T-helper 1 cell (primary cell): ENCODE results near the gene PRPF18.

Experiments
- DNase-seq, 5 donors: peaks; one replicate each; pipeline ENCODE4 v3.0.0-alpha.2; 2012 to 2020

Gene PRPF18

DNA sequence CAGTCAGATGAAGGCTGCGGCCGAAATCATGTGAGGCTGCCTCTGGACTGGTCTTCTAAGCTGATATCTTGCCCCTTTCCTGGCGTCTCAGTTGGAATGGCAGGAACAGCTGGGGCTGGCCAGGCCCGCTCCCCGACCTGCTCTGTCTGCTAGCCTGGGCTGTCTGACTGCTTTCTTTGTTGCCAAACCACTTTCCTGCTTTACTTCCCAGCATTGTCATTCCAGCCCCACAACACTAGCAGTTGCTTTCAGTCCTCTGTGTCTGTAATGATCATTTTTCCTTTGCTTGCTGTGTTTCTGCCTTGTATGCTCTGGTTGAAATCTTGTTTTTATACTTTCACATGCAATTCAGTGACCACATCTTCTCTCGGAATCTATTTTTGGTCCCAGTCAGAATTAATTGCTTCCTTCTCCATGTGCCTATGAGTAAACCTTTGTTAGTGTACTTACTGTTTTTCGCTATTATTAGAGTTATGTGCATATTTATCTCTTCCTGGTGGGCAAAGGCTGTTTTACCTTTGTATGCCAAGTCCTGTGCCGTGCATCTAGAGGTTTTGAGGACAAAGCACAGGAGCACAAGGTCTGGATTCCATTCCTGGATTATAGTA is 21.6 kb downstream of the PRPF18 start:
- DNase-seq: no peak

DNA sequence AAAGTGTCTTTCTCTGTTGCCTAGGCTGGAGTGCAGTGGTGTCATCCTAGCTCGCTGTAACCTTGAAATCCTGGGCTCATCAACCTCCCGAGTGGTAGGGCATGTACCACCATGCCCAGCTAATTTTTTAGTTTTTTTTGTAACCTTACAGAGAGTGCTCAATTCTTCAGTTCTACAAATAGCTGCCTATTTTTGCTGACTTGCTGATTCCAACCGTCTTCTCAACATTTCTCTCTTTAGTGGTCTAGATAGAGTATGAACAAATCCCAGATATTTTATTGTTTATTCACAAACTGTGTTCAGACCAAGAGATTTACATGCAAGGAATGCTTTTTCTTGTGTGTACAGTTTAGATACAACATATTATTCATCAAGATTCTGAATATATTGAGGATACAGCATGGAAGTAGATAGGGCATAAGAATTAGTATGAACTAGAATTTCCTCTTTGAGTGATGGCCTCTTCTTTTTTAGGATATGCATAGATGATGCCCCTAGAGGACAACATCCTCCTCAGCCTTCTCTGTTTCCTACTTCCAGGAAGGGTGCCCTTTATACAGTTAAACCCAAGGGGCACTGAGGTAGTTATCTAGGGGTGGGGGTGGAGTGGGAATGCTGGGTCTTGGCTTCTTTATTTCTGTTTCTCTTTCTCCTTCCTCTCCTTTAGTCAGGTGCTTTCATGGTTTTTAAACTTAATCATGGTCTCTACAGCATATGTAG is 26.0 kb downstream of the PRPF18 start:
- DNase-seq: no peak

DNA sequence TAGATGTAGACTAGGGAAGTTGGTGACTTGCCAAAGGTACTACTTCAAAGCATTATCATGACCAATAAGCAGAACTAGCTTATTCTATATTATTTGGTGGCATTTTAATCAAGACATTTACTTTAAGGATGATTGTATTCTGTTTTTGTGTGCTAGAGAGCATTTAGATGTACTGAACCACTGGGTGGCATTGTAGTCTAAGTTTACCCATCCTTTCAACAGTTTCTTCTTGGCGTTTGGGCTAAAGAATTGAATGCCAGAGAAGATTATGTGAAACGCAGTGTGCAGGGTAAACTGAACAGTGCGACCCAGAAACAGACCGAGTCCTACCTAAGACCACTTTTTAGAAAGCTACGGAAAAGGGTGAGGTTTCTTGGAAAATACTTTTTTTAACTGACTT is 26.8 kb downstream of the PRPF18 start:
- no peak for DNase-seq

DNA sequence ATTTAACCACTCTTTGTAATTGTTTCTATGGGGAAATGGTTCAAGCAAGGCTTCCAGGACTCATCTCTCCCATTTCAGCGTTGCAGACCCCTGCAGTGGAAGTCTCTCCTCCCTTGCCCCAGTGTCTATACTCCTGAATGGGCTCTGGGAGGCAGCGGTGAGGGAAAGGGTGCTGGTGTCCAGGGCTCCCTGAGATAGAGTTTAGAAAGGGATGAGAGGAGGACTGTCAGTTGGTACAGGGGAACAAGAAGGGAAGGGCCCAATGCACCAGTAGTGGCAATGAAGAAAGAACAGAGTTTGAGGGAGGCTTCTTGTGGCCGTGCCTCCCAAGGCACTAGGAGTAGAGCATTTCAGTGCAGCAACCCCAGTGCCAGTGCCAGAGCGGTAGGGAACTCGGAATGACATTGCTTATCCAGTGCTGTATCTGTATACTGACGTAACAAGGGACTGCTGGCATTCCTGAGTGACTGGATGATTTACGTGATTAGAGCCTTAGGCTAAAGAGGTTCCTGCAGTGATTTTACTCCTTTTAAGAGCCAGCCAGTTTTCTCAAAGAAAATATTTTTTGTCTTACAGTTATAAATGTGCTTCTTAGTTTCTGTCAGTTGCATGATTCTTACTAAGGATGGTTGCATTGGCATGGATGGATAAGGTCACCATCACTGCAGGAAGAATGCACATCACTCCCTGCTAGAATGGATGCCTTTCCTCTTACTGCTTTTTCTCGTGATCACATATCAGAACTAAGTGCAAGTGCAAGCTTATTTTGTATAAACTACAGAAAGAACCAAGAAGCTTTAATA is 28.0 kb downstream of the PRPF18 start:
- DNase-seq: no peak

- no peak for DNase-seq
Measured at GRCh38 chr10:13615650-13616300, 29.0 kb downstream of the PRPF18 start.

- no peak for DNase-seq
Measured at GRCh38 chr10:13617116-13617515, 30.4 kb downstream of the PRPF18 start.

DNA sequence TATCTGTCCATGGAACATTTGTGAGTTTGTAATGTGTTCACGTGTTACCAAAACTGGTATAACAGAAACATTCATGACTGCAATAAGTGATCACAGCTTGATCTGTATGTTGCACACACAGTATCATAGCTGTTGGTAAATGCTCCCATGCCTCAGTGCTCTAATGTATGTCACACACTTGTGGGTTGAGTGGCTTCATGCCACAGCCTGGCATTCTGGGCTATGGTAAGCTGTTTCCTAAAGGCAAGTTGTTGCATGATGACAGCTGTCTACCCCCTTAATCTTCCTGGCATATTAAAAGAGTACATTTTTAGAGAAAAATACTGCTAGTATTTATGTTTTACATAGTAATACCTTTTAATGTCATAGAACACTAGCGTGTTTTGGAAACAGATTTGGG is 35.2 kb downstream of the PRPF18 start:
- DNase-seq: no peak

GRCh38 chr10:13624630-13625029 is 37.9 kb downstream of the PRPF18 start:
- DNase-seq: no peak

- no peak for DNase-seq
Measured at GRCh38 chr10:13627459-13628310, 40.9 kb downstream of the PRPF18 start.

DNA sequence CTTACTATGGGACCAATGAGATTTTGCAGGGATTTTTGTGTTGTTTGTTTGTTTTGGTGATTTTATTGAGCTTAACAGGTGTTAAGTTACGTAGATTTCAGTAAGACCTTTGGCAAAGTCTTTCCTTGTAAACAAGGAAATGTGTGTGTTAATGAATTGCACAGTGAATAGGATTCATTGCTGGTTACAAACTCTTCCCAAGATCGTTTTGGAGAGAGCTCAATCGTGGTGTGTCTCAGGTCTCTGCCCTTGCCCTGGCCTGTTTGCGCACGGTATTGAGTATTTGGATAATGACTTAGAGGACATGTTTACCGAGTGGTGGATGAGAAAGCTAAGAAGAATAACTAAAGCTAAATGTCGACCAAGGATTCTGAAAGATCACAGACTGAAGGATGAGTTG is 41.9 kb downstream of the PRPF18 start:
- DNase-seq: no peak

- no peak for DNase-seq
Measured at GRCh38 chr10:13629116-13629515, 42.4 kb downstream of the PRPF18 start.

- DNase-seq: no peak
Measured at GRCh38 chr10:13630231-13630630, 43.5 kb downstream of the PRPF18 start.

DNA sequence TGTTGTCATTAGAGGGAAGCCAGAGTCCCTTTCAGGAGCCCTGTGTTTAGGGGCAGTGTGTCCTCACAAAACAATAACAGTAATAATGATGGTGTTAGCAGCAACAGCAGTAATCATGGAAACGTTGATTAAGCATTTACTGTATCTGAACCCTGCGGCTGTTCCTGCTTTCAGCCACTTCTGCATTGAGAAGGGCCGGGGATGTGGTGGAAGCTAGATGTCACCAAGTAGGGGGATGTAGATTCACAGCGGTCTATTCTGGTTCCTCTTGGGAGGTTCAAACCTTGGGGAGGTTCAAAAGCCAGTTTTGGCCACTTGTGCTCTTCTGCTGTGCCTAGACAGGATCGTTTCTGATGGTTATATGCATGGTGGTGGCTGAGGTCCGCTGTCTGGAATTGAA is 44.8 kb downstream of the PRPF18 start:
- DNase-seq: no peak

DNA sequence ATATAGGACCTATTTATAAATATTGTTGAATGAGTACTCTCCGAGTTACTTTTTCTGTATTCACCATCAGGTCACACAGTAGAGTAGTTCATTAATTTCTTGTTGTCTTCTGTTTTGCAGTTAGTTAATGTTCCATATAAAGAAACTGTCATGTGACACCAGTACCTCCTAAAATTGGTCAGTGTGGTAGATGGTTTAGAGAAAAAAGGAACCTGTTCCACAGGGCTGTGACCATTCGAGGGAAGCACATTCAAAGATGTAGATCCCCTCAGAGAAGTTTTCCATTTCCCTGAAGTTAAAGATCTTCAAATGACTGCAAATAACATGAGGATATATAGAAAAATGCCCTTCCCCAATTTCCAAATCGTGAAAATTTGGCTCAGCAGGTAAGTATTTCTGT is 45.7 kb downstream of the PRPF18 start:
- DNase-seq: no peak

GRCh38 chr10:13632884-13633440 is 46.2 kb downstream of the PRPF18 start:
- DNase-seq: no peak

DNA sequence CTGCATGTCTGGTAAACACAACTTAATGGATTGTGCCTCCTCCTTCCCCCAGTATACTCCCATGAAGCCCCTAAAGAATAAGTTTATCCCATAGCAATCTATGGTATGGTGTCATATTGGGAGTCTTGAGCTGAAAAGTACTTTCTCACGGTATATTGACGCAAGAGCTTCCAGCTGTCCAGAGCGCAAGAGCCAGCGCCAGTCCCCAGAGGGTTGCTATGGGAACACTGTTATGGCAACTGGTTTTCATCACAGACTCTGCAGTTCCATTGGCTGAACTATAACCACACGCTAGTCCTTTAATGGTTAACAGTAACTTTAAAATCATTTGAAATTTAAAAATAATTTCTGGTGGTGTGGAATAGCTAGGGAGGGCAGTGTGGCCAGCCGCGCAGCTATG is 46.9 kb downstream of the PRPF18 start:
- no peak for DNase-seq

GRCh38 chr10:13634207-13634606 is 47.4 kb downstream of the PRPF18 start:
- no peak for DNase-seq

DNA sequence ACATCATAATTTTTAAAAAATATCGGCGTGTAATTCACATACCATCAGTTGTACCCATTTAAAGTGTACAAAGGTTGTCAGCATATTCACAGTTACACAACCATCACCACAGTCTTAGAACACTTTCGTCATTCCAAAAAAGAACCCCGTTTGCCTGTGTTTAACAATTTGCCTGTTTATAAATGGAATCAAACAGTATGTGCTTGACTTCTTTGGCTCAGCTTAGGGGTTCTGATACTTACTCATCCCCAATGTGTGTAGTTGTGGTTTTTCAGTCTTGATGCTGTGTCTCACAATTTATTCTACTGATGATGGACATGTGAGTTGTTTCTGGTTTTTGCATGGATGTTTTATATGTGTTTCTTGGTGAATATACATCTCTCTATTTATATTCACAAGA is 50.0 kb downstream of the PRPF18 start:
- no peak for DNase-seq

- no peak for DNase-seq
Measured at GRCh38 chr10:13637303-13637856, 50.6 kb downstream of the PRPF18 start.

DNA sequence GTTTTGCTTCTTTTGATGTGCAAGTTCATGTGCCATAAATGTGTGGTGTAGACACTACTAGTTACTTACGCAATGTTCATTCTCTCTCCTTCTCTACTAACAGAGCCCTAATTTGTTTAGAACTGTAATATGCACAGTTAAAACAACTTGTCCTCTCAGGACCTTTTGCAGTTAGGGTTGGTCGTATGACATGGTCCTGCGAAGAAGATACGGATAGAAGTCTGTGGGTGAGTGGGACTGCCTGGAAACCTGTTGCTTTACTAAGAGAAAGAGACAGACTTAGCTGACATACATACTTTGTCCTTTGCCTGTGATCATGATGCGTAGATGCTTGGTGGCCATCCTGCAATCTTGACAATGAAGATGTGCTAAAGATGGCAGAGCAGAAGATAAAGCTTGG is 51.1 kb downstream of the PRPF18 start:
- DNase-seq: no peak

DNA sequence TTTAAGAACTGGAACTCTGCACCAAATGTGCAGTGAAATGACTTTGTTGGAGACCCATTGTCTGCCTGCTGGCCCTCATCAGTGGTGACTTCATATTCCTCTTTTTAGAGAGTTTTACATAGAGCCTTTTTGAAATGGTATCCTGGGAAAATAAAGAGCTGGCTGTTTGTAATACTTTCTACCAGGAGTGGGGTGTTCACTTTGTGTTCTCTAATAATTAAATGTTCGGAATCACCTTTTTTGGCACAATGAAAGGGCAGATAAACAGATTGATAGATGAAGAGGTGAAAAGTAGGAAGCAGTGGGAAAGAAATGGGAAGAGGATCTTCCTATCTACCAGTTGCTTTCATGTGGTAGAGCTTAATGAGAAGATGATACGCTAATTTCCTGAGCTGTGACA is 55.5 kb downstream of the PRPF18 start:
- no peak for DNase-seq

DNA sequence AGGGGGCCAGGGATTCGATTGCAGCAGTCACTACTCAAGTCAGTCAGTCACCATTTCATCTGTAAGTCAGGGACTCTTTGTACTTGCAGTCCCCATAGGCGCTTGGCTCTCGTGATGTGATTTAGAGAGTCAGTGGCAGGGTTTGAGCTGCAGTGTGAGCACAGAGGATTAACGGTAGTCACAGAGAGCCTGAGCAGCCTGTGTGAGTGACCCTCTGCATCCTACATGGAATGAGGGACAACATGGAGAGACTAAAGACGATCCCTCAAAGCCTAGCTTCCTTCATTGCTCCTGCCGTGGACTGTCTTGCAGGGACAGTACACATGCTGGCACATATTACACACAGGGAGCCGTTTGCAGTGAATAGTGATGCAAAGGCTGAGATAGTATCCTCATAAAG is 56.3 kb downstream of the PRPF18 start:
- no peak for DNase-seq
